Astrocyte of the cerebellum (primary cell): ENCODE measurements around the gene CBX5.

Source experiments
- DNase-seq: peaks from one replicate; pipeline ENCODE4 v3.0.0-alpha.2; 2011; ENCODE audit warnings: low read depth
- H3K4me3 ChIP-seq: 2 replicates; pipeline ENCODE4 v1.5.1; 2011; ENCODE audit warnings: mild to moderate bottlenecking, low read depth, low read length, moderate library complexity
- in situ Hi-C: cut with HindIII; loops from 2 replicates; pipeline ENCODE4 v1.10.0; 2017; ENCODE audit warnings: low sequenced_read_pairs
- TF ChIP-seq, protein P1 (sequence below): IDR thresholded peaks from 2 replicates; pipeline ENCODE4 v1.5.1; 2012; ENCODE audit warnings: low read length, low read depth, moderate library complexity, mild to moderate bottlenecking; ENCODE audit errors: missing control alignments

CBX5 gene

DNA sequence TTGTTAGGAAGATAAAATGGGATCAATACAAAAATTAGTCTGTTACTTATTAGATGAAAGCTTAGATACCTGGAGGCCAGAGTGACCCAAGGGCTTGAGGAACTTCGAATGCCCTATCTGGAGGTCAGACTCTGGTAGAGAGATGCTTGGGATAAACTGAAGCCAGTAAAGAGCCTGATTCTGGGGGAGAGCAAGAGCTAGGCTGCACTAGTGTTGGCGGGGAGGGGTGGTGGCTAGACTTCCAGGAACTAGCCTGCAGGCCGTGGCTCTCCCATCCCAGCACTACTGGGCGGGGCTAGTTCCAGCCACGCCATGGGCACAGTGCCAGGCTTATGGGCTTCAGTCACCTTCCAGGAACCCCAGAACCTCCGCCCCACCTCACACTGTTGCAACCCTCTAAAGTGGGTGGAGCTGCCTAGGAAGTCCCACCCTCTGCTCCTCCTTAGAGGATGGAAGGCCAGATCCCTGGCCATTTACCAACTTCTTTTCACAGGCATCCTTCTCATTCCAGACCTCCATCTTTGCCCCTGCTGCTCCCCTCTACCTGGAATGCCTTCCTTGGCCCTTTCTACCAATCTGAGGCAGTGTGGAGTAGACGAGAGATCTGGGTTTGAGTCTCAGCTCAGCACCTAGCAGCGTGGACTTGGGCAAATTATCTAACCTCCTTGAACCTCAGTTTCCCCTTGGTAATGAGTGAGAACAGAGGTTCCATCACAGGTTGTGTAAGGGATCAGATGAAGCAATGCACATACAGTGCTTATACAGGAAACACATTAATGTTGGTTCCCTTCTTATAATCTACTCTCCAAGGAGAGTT lies 27.2 kb upstream of the CBX5 start:
- TF ChIP-seq, protein P1, sequence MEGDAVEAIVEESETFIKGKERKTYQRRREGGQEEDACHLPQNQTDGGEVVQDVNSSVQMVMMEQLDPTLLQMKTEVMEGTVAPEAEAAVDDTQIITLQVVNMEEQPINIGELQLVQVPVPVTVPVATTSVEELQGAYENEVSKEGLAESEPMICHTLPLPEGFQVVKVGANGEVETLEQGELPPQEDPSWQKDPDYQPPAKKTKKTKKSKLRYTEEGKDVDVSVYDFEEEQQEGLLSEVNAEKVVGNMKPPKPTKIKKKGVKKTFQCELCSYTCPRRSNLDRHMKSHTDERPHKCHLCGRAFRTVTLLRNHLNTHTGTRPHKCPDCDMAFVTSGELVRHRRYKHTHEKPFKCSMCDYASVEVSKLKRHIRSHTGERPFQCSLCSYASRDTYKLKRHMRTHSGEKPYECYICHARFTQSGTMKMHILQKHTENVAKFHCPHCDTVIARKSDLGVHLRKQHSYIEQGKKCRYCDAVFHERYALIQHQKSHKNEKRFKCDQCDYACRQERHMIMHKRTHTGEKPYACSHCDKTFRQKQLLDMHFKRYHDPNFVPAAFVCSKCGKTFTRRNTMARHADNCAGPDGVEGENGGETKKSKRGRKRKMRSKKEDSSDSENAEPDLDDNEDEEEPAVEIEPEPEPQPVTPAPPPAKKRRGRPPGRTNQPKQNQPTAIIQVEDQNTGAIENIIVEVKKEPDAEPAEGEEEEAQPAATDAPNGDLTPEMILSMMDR, result no peak
- in situ Hi-C loops, result no loop called here
- no peak for DNase-seq
- no peak overlapping the region for H3K4me3 ChIP-seq

DNA sequence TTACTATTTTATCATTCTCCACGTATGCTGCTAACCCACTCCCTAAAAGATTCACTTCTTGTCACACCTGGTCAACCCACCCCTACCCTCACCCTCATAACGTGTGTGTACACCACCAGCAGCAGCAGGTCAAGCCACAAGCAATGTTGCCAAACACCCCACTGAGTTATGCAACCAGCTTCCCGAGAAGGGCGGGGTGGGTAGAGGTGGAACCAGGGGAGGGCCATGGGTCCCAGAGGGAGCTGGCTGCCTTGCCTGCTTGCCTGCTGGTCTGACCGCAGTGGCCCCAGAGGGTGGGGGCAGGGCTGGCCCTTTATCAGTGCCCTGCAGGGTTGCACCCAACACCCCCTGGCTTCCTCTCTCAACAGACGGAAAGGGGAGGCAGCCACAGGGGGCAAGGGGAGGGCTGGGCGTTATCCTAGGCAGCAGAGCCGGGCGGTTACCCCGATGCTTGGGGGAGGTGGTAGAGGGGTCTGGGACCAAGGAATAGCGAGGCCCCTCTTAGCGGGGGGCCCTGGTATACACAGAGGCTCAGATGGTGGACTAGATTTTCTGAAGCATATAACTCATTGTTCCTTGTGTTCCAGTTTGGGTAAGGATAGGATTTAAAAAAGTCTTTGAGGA lies 24.4 kb upstream of the CBX5 start:
- TF ChIP-seq, protein P1, result no peak
- H3K4me3 ChIP-seq, result no peak overlapping the region
- in situ Hi-C loops, result no loop called here
- no peak for DNase-seq

DNA sequence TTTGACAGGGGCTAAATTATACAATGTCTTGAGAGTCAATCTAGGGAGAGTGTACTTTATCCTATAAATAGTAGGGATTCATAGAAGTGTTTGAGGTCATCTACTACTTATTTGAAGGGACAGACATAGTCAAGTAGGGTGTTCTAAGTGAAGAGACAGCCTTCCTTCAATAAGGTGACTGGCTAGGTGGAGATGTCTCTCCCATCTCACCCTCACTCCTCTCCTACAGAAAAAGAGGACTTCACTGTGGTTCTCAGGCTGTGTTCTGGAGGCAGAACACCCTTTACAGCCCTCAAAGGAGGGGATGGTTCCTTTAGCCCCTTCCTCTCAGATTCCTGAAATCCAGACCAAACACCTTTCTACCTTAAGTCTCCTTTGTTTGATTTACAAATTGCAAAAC lies 23.7 kb upstream of the CBX5 start:
- in situ Hi-C loops, result no loop called here
- TF ChIP-seq, protein P1, result no peak
- DNase-seq, result no peak
- H3K4me3 ChIP-seq, result no peak overlapping the region

DNA sequence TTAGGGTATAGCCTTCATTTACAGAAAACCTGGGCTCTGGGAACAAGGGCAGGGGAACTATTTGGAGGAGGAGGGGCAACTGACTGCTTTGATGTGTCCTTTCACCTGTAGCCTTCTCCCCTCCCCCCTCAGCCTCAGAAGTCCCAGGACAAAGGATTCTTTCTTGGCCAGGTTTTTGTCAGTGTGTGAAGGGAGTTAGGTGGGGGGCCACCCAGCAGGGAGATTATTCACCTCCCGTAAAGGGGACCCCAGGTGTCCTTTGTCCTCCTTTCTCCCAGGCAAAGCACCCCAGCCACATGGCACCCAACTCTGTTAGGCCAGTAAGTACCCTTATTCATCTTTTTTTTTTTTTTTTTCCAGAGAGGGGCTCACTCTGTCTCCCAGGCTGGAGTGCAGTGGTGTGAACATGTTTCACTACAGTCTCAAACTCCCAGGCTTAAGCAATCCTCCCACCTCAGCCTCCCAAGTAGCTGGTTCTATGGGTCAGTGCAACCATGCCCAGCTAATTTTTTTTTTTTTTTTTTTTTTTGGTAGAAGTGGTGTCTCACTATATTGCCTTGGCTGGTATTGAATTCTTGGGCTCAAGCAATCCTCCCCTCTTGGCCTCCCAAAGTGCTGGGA lies 21.6 kb upstream of the CBX5 start:
- no peak for DNase-seq
- in situ Hi-C loops, result no loop called here
- H3K4me3 ChIP-seq, result no peak overlapping the region
- TF ChIP-seq, protein P1, result no peak

DNA sequence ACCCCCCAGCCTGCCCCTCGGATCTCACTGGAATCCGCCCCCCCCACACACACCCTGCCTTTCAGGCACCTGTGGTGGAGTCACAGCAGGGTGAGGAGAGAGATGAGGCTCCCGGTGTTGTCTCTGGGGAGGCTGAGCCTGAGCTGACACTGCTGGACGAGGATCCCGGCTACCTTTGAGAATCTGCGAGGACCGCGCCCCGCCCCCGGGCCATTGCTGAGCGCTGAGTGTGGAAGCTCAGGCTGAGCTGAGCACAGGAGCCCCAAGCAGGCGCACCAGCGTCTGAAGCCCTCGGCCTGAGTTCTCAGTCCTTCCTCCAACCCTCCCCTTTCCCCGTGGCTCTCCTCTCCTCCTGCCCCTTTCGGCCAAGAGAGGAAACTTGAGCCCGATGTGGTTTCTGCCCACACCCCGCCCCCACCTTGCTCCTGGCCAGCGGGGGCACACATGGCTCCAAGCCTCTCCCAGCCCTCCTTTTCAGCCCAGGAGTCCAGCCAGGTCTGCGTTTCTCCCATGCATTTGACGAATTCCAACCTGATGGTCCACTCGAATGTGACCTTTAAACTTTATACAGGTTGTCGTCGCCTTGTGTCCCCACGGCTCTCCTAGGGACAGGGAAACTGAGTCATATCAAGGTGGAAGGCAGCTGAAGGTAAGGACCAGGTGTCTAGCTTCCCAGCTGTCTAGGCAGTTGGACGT lies 21.0 kb upstream of the CBX5 start, which contains the start of gene NFE2:
Gene NFE2 (minus strand): TSS at position 284 of the 696 bp plus-strand sequence. CDS start 5,767 bp downstream, outside the sequence.
- DNase-seq, result peak; percentile 49
- TF ChIP-seq, protein P1, result peak; percentile 6
- peak within 1 kb of the TSS; percentile 22 for H3K4me3 ChIP-seq
- in situ Hi-C loops, result no loop called here

DNA sequence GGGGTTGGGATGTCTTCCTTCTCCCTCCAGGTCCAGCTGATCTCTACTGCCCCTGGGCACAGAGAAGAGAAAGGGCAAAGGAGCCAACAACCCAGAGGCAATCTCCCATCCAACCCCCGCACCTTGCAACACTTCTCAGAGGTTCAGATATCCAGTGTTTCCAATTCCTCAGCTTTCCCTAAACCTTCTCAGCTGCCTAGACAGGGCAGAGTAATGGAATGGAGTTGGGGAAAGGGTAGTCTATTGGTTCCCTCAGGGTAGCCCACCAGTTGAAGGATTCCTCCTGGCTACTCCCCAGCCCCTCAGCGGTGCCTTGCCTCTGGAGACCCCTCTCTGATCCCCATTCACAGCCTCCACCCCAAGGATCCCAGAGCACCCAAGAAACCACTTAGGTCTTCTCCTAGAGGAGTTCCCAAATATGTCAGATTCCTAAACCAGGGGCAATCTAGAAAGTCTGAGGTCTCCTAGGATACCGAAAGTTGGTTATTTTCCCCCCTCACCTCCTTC lies 20.4 kb upstream of the CBX5 start:
- no peak for DNase-seq
- H3K4me3 ChIP-seq, result peak overlapping the region; percentile 22
- in situ Hi-C loops, result no loop called here
- TF ChIP-seq, protein P1, result no peak
